Cardiac muscle cell (in vitro differentiated cells and primary cell): Measurements from ENCODE around the gene PRMT9. TPM values are rescaled to one million over a fixed set of nuclear protein-coding genes. Genes with fewer than 3 reads are reported as not detected.

ENCODE experiments used
- DNase-seq, 2 donors: peaks; one replicate each; pipeline versions ENCODE4 v3.0.0 to v3.0.0-alpha.2; 2010 to 2017; ENCODE audit warnings: low read depth in 1 of 2, low spot score in 1 of 2
- H3K27ac ChIP-seq: fragments of 200-600 bp; sonication (generic); 2 replicates; pipeline ENCODE4 v1.5.1; 2016
- H3K27me3 ChIP-seq: fragments of 200-600 bp; sonication (generic); 2 replicates; pipeline ENCODE4 v1.6.0; 2016; ENCODE audit warnings: control low read depth
- H3K36me3 ChIP-seq: fragments of 200-600 bp; sonication (generic); 2 replicates; pipeline ENCODE4 v1.5.1; 2016; ENCODE audit warnings: control low read depth
- H3K4me1 ChIP-seq: fragments of 200-600 bp; sonication (generic); 2 replicates; pipeline ENCODE4 v1.8.1; 2017; ENCODE audit warnings: low read depth, mild to moderate bottlenecking, mixed run types
- H3K4me3 ChIP-seq: fragments of 200-600 bp; sonication (generic); 2 replicates; pipeline ENCODE4 v1.5.1; 2016; ENCODE audit warnings: mild to moderate bottlenecking
- H3K9me3 ChIP-seq: fragments of 200-600 bp; sonication (generic); 2 replicates; pipeline ENCODE4 v1.5.1; 2017; ENCODE audit warnings: low read depth, mild to moderate bottlenecking, control low read depth
- polyA plus RNA-seq: library from polyadenylated mRNA; unstranded; fragments of >200 nt; fragmentation: Nextera tagmentation; extraction: Ambion mirVana; gene quantifications from 2 replicates; pipeline ENCODE4 v1.2.1, GENCODE V29; 2016
- total RNA-seq: library from RNA; depleted of rRNA; stranded (reverse); fragments of >200 nt; gene quantifications from 2 replicates; pipeline ENCODE4 v1.2.3, GENCODE V29; 2016
- TF ChIP-seq, protein P1 (sequence below): IDR thresholded peaks from 2 replicates; pipeline ENCODE4 v1.5.1; 2012; ENCODE audit warnings: low read depth, mild to moderate bottlenecking, low read length

Gene PRMT9
- total and polyA plus RNA-seq, 2 experiments from 2014 or later = 7.3 to 7.7 TPM

DNA sequence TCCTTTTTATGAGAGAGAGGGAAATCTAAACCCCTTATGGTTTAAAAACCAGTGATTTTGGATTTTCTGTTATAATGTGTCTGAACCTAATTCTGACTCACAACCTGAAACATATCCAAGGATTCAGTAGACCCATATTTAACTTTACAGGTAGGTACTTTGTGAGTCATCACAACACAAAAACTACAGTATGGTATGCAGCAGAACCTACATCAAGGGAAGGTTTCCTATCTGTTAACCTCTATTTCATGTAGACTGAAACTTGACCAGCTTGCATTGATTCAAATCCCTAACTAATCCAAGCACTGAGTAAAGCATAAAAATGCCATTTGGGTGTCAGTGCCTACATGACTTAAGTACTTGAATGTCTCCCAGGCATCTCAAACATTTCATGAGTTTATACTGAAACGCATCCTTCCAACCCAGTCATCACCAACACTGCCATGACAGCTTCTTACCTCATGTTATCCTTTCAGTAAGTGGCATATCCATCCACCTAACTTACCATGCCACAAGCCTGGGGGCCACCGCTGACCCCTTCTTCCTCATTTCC is 43.6 kb upstream of the PRMT9 start:
- no peak overlapping the region for H3K4me3 ChIP-seq
- no peak overlapping the region for H3K27ac ChIP-seq
- no peaks in the 10 kb centered on the region for H3K36me3 ChIP-seq
- TF ChIP-seq, protein P1, sequence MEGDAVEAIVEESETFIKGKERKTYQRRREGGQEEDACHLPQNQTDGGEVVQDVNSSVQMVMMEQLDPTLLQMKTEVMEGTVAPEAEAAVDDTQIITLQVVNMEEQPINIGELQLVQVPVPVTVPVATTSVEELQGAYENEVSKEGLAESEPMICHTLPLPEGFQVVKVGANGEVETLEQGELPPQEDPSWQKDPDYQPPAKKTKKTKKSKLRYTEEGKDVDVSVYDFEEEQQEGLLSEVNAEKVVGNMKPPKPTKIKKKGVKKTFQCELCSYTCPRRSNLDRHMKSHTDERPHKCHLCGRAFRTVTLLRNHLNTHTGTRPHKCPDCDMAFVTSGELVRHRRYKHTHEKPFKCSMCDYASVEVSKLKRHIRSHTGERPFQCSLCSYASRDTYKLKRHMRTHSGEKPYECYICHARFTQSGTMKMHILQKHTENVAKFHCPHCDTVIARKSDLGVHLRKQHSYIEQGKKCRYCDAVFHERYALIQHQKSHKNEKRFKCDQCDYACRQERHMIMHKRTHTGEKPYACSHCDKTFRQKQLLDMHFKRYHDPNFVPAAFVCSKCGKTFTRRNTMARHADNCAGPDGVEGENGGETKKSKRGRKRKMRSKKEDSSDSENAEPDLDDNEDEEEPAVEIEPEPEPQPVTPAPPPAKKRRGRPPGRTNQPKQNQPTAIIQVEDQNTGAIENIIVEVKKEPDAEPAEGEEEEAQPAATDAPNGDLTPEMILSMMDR = no peak
- H3K4me1 ChIP-seq = no peaks in the 10 kb centered on the region
- DNase-seq = no peak
- H3K9me3 ChIP-seq = no peaks in the 10 kb centered on the region
- H3K27me3 ChIP-seq = no peaks in the 10 kb centered on the region

DNA sequence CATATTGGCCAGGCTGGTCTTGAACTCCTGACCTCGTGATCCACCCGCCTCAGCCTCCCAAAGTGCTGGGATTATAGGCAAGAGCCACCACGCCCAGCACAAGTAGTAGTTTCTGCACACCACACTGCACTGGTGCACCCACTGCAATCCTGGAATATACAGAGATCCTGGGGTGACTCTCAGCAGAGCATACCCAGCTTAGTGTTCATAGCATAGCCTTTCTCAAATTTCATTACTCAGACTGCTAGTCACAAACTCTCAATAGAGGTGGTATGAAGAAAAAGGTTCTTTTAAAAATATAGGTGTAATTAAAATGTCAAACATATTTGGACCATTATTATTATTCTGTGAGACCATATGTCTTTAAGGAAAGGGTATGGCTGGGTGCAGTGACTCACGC is 41.7 kb upstream of the PRMT9 start:
- DNase-seq = no peak
- no peaks in the 10 kb centered on the region for H3K27me3 ChIP-seq

DNA sequence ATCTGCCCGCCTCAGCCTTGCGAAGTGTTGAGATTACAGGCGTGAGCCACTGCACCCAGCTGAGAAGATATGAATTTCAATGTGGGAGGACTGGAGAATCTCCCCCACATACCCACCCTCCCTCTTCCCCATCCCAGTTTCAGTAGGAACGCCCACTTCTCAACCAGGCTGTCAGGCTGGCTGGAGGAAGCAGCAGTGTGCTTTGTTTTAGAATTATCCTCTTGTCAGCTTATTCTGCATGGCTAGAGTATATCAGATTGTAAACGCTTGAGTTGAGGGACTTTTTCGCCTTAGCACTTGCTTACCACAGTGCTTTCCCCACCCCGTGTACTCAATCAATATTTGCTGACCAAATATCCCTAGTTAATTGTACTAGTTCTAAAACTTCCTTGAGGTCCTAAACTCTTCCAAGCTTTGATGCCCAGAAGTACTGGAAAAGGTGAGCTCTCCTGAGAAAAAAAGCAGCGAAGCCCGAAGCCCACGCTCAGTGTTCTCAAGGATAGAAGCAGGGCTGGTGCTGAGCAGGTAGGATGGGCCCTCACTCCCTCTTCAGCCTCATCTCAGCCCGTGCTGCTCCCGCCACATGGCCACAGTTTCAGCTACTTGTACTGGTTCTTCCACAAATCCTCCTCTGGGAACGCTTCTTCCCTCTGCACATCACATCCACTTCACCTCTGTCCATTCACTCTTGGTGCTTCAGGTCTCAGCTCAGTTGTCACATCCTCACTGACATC is 40.7 kb upstream of the PRMT9 start:
- H3K27ac ChIP-seq = no peak overlapping the region
- no peaks in the 10 kb centered on the region for H3K27me3 ChIP-seq
- H3K4me1 ChIP-seq = no peaks in the 10 kb centered on the region
- no peaks in the 10 kb centered on the region for H3K36me3 ChIP-seq
- H3K4me3 ChIP-seq = no peak overlapping the region
- H3K9me3 ChIP-seq = no peaks in the 10 kb centered on the region
- TF ChIP-seq, protein P1 = no peak
- DNase-seq = no peak

More for the DNA sequence above, 41.7 kb upstream of the PRMT9 start:
- Histone ChIP-seq H3K4me1 (no peaks in the 10 kb centered on the region), H3K9me3 (no peaks in the 10 kb centered on the region), H3K27ac (no peak overlapping the region), H3K4me3 (no peak overlapping the region), H3K36me3 (no peaks in the 10 kb centered on the region)
- TF ChIP-seq, protein P1 = no peak

DNA sequence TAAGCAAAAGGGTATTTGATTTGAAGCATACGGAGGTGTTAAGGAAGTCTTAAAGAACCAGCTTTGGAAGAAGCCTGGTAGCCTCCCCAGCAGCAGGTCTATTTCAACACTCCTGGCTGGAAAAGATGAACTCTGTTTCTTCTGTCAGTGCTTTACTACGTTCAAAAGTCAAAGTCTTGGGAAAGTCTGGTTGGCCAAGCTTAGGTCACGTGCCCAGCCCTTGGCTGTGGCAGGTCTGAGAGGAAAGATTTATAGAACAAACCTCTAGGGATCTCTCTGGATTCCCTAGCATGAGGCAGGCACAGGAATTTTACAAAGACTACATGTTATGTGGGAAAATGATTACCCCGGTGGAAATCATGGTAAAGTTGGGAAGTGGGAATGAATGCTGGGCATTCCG is 39.4 kb upstream of the PRMT9 start:
- TF ChIP-seq, protein P1 = no peak
- peak in 1 of 2 donors; percentile 79 for DNase-seq
- Histone ChIP-seq H3K4me1 (no peaks in the 10 kb centered on the region), H3K27ac (no peak overlapping the region), H3K36me3 (no peaks in the 10 kb centered on the region), H3K27me3 (no peaks in the 10 kb centered on the region), H3K4me3 (no peak overlapping the region), H3K9me3 (no peaks in the 10 kb centered on the region)

DNA sequence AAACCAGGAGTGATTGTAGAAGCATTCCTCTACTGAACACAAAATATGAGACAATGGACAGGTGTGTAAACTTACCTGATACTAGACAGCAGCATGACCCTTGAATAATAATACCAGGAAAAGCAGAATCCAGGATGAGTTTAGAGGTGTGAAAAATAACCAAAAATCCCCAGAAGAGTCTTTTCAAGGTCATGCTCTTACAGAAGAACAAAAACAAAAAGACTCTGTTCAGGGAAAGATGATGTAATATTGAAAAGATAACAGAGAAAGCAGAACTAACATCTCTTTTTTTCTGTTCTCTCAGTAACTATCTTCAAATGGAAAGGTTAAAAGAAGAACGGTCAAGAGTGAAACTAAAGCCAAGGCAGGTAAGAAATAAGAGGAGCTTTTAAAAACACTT is 33.9 kb upstream of the PRMT9 start:
- DNase-seq = peak in 1 of 2 donors; percentile 20

More for the DNA sequence above, 33.9 kb upstream of the PRMT9 start:
- no peaks in the 10 kb centered on the region for H3K4me1 ChIP-seq
- no peaks in the 10 kb centered on the region for H3K36me3 ChIP-seq
- no peak overlapping the region for H3K27ac ChIP-seq
- no peak overlapping the region for H3K4me3 ChIP-seq
- TF ChIP-seq, protein P1 = no peak
- no peaks in the 10 kb centered on the region for H3K27me3 ChIP-seq
- no peaks in the 10 kb centered on the region for H3K9me3 ChIP-seq
